ENCODE results near the gene CTSF.
"Not testable (repeated sequence)": the region's sequence is repeated elsewhere in the genome, so short reads cannot be mapped to it uniquely, and the experiment has no call there.

Gene CTSF

DNA sequence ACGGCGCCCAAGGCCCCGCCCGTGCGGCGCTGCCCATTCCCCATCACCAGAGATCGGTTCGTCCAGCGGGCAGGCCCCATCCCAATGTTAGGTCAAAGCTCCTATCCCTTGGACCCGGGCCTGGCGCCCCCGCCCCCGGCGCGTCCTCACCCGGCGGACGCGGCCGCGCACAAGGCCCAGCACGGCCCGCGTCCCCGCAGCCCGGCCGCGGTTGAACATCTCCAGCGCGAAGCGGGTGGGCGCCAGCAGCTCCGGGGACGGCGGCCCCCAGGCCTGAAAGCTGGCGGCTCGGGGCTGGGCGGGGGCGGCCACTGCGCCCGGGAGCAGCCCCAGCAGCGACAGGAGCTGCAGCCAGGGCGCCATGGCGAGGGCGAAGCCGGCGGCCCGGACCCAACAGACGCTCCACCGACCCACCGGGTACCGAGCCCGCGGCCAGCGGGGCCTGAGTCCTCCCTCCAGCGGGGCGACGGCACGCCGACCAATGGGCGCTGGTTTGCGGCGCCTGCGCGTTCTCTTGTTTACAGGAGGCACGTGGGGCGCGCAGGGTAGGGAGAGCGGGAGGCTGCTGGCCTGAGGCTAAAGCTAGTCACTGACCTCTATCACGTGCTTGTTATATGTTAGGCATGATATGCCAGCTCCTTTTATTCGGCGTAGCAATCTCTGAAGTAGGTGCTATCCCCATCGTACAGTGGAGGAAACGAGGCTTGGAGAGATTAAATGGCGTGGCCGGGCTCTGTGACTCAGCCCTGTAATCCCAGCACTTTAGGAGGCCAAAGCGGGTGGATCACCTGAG lies at the start of gene CTSF:
TSS of gene CTSF (minus strand) at position 483 of the 793 bp plus-strand sequence. CDS start at position 363, 120 bp downstream.
- peak; percentile 83 to 94 for ATAC-seq

GRCh38 chr11:66617155-66617834 lies 48.9 kb upstream of the CTSF start:
- no peak for ATAC-seq

DNA sequence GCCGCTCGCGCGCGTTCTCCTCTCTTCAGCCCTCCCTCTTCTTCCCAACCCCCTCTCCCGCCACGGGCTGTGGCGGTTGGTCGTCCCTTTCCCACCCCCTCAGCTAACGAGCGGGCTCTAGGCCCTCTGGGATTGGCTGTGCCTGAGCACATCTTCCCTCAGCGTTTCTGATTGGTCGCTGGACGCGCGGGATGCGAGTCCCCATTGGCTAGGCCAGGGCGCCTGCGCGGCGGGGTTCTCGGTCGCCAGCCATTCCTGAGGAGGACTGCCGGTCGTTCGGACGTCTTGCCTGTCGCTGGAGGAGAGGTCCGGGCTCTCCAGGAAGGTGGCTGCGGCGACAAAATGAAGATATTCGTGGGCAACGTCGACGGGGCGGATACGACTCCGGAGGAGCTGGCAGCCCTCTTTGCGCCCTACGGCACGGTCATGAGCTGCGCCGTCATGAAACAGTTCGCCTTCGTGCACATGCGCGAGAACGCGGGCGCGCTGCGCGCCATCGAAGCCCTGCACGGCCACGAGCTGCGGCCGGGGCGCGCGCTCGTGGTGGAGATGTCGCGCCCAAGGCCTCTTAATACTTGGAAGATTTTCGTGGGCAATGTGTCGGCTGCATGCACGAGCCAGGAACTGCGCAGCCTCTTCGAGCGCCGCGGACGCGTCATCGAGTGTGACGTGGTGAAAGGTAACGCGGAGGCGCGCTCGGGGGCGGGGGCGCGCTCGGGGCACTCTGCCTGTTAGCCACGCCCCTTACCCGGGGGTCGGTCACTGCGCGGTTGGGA lies 48.2 kb upstream of the CTSF start, which contains the start of gene RBM14:
TSS of gene RBM14 (plus strand) at position 252 of the 776 bp plus-strand sequence. CDS start at position 343, 91 bp downstream.
- peak; percentile 96 to 97 for ATAC-seq

DNA sequence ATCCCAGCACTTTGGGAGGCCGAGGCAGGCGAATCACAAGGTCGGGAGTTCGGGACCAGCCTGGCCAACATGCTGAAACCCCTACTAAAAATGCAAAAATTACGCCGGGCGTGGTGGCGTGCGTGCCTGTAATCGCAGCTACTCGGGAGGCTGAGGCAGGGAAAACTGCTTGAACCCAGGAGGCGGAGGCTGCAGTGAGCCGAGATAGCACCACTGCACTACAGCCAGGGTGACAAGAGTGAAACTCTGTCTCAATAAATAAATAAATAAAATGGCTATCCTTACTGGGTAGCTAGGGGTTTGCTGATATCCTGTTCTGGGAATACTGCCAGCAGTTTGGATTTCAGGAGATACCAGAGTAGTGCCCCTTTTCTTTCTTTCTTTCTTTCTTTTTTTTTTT lies 45.7 kb upstream of the CTSF start:
- no peak for ATAC-seq

DNA sequence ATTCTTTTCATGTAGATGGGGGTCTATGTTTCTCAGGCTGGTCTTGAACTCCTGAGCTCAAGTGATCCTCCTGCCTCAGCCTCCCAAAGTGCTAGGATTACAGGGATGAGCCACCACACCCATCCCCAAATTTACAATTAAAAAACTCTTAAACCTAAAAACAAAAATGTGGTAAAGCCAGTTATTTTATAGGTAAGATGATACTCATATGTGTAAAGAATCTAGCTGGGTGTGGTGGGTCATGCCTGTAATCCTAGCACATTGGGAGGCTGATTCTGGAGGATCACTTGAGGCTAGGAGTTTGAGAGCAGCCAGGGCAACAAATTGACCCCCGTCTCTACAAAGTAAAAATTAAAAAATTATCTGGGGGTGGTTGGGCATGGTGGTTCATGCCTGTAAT lies 44.1 kb upstream of the CTSF start:
- no peak for ATAC-seq

DNA sequence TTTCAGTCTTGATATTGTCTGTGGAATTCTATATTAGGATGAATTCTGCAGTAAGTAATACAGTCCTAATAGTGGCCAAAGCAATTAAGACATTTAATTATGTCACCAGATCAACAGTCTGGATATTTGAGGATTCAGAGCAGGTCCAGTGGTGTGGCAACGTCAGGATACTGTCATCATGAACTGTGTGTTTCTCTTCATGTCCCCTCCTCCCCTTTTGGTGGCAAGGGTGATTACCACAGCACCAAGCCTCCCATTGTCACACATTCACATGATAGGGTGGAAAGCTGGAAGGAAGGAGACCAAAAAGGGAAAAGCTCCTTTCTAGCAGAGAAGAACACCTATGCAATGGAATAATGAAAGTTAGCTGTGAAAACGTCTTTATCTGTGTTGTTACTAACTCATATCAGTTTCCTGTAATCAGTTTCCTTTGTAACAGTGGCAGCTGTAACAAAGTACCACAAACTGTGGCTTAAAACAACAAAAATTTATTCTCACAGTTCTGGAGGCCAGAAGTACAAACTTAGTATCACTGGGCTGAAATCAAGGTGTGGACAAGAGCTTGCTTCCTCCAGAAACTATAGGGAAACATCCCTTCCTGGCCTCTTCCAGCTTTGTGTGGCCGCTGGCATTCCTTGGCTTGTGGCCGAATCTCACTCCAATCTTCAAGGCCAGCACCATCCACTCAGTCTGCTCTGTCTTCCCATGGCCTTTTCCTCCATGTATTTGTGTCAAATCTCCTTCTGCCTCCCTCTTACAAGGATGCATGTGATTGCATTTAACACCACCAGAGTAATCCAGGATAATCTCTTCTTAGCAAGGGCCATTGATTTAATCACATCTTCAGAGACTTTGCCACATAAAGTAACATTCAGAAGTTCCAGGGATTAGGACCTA lies 41.6 kb upstream of the CTSF start:
- ATAC-seq = no peak

- no peak for ATAC-seq
Observed at GRCh38 chr11:66607126-66607834, 38.9 kb upstream of the CTSF start.

GRCh38 chr11:66606608-66607007 lies 38.2 kb upstream of the CTSF start:
- not testable (repeated sequence) for ATAC-seq

GRCh38 chr11:66604155-66604554 lies 35.7 kb upstream of the CTSF start:
- no peak for ATAC-seq

DNA sequence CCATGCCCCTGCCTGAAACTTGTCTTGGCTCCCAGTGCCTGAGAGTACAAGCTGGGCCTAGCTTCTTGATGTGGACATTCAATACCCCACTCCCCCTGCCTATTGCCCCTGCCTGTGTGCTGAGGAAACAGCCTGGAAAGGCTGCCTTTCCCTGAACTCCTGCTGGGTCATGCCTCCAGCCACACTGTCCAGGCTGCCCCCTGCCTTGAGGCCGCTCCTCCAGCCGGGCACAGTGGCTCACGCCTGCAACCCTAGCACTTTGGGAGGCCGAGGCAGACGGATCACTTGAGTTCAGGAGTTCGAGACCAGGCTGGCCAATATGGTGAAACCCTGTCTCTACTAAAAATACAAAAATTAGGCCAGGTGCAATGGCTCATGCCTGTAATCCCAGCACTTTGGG lies 34.7 kb upstream of the CTSF start:
- no peak for ATAC-seq

DNA sequence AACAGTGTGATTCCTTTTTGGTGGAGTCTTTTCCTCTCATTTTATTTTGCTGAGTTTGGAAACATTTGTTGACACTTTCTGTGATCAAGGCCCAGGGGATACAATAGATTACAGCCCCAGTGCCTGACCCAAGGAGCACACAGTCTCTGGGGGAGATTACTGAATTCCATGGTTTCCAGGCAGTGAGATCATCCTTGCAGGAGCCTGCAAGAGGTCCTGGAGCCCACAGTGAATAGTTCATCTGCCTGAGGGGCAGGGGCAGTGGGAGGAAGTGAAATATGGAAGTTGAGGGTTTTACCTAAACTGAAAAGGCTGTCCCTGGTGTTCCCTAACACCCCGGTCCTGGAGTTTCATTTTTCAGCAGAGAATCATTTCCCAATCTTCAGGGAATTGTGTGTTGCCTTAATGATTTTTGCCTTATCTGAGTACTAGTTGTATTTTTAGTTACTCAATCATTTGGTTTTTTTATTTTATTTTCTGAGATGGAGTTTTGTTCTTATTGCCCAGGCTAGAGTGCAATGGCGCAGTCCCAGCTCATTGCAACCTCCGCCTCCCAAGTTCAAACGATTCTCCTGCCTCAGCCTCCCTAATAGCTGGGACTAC lies 32.3 kb upstream of the CTSF start:
- no peak for ATAC-seq

- no peak for ATAC-seq
Observed at GRCh38 chr11:66600219-66600618, 31.8 kb upstream of the CTSF start.

GRCh38 chr11:66598993-66599392 lies 30.6 kb upstream of the CTSF start:
- no peak for ATAC-seq

DNA sequence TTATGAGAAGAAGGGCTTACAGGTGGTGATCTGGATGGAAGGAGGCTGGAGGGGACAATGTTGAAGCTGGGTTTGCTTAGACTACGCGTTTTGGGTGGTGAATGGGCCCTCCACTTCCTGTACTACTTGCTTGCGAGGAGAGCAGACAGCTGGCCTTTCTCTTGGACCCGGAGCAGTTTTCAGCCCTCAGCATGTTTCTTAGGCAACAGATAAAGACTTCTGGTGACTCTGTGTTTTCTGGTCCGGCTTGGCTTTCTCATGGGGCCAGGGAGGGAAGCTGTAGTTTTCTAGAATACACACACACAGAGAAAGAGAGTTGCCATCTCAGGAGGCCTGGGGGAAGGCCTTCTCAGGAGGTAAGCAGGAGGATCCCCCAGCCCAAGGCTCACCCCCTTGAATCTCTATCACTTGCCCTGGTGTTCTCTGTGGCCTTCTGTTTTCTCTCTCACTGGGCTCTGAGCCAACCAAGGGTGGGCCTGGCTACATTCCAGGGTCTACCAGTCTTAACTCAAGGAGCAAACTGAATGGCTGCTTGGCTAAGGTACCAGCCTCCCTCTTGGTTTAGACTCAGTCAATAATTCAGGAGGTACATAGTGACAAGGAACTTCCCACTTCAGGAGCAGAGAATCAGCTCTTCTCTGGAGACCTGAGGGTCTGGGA lies 27.0 kb upstream of the CTSF start:
- no peak for ATAC-seq

DNA sequence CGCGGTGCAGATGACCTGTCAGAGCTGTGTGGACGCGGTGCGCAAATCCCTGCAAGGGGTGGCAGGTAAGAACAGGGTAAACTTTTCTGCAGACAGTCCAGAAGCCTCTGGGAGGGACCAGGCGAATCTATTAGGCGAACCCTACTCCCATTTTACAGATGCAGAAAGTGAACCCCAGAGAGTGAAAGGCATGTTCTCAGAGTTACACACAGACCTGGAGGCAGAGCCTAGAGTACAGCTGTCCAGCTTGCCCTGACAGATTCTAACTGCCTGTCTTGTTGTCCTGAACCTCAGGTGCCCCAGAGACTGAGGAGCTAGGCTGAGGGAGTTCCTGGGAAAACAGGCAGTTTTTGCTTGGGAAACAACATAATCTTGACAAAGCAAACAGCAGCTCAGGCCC lies 25.2 kb upstream of the CTSF start:
- ATAC-seq = no peak

- peak in 1 of 2 donors; percentile 5 for ATAC-seq
Observed at GRCh38 chr11:66593303-66593635, 24.9 kb upstream of the CTSF start.

- ATAC-seq = peak; percentile 98 to 99
Observed at GRCh38 chr11:66592457-66593302, 24.3 kb upstream of the CTSF start, which contains the start of the genes CCDC87 and CCS. Gene CCDC87, minus strand, starts transcription at chr11:66593063. Its CDS starts 48 bp downstream, at chr11:66593015. Gene CCS, plus strand, starts transcription at chr11:66593185. Its CDS starts 77 bp downstream, at chr11:66593262.

- no peak for ATAC-seq
Observed at GRCh38 chr11:66591175-66591574, 22.8 kb upstream of the CTSF start.

DNA sequence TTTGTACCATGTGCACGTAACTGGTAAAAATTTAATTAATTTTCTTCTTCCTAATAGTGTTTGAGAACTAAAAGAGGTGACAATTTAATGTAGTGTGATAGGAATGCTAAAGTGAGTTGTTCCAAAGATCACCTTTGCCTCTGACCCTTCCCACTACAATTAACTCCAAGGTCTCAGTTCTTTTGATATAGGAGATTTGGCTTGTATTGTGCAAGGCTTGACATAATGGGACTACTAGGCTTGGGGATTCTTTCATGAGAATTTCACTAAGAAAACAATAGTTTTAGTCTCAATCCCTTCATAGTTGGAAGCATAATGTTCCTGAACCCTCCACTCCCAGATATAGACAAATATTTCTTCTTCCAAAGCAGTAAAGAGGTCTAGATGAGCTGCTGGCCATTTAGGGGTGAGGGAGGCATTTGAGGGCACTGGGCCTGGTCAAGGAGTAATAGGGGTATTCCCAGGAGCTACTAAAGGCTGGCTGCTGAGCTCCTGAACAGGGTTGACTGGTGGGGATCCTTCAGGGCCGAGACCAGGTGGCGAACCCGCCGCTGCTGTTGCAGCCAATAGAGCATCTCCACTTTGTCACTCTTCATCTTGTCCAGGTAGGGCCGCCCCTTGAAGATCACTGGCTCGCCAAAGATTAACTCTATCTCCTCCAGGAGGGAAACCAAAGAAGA lies 21.7 kb upstream of the CTSF start:
- no peak for ATAC-seq
